Endothelial cell of umbilical vein (primary cell): ENCODE measurements around the gene ZFYVE28. TPM values are rescaled to one million over a fixed set of nuclear protein-coding genes. Genes with fewer than 3 reads are reported as not detected.

Source experiments
- BruUV-seq: library from RNA; stranded (reverse); fragments of 400-500 nt; replicated peaks from 2 replicates; lab custom pipeline; 2021; lab: Mats Ljungman, UMichigan
- CTCF ChIA-PET: fragments of 300-600, 350-600 bp; sonication (Branson Sonifier 250); formaldehyde crosslinking; loops from one replicate; lab custom pipeline; 2021; ENCODE audit warnings: antibody characterized with exemption, inconsistent platforms; lab: Charles Lee
- POLR2A ChIA-PET: fragments of 300-600, 350-600 bp; sonication (Branson Sonifier 250); formaldehyde crosslinking; loops from one replicate; lab custom pipeline; 2021; ENCODE audit warnings: antibody characterized with exemption, inconsistent platforms; lab: Charles Lee
- DNase-seq: peaks from one replicate; pipeline ENCODE4 v3.0.0-alpha.2; 2011; ENCODE audit warnings: low read depth, low spot score
- FAIRE-seq: peaks from 2 replicates; lab custom pipeline; 2011; peaks lifted over from hg19 to GRCh38; lab: Jason Lieb, UNC
- H2AFZ ChIP-seq: 2 replicates; pipeline ENCODE4 v1.6.0; 2012; ENCODE audit warnings: low read depth, low read length, control low read depth, inconsistent platforms
- H3K27ac ChIP-seq: 2 replicates; pipeline ENCODE4 v1.5.1; 2011; ENCODE audit warnings: low read depth, mild to moderate bottlenecking, control low read depth, low read length, moderate library complexity; ENCODE audit not compliant: insufficient read depth
- H3K27me3 ChIP-seq, 2 experiments: 2 replicates each; pipeline versions ENCODE4 v1.6.0 to v1.6.1; 2011; ENCODE audit warnings: low read length in 2 of 2, mixed read lengths in 1 of 2; ENCODE audit not compliant: control insufficient read depth in 2 of 2, insufficient read depth in 2 of 2
- H3K36me3 ChIP-seq, 2 experiments: 2 replicates in 1 of 2; 3 replicates in 1 of 2; pipeline ENCODE4 v1.5.1; 2011; ENCODE audit warnings: low read length in 2 of 2, mild to moderate bottlenecking in 1 of 2, moderate library complexity in 1 of 2; ENCODE audit not compliant: control insufficient read depth in 2 of 2, insufficient read depth in 2 of 2; ENCODE audit errors: extremely low read depth in 1 of 2
- H3K4me1 ChIP-seq: 3 replicates; pipeline ENCODE4 v1.5.1; 2011; ENCODE audit warnings: mild to moderate bottlenecking, low read length; ENCODE audit not compliant: control insufficient read depth, insufficient read depth; ENCODE audit errors: extremely low read depth
- H3K4me2 ChIP-seq: 2 replicates; pipeline ENCODE4 v1.6.1; 2011; ENCODE audit warnings: low read length, control low read depth, mixed read lengths; ENCODE audit not compliant: insufficient read depth
- H3K4me3 ChIP-seq, 3 experiments: fragments of 200-600 bp in 1 of 3; sonication (generic), shearing (Covaris generic) in 1 of 3; replicated peaks in 1 of 3; 2 replicates each; pipeline ENCODE4 v1.5.1; 2011 to 2016; ENCODE audit warnings: control low read depth in 3 of 3, low read length in 3 of 3, mild to moderate bottlenecking in 2 of 3, inconsistent platforms in 1 of 3, low read depth in 1 of 3, moderate library complexity in 1 of 3; ENCODE audit not compliant: insufficient read depth in 1 of 3
- H3K79me2 ChIP-seq: 2 replicates; pipeline ENCODE4 v1.6.0; 2012; ENCODE audit warnings: low read length, inconsistent platforms; ENCODE audit not compliant: control insufficient read depth, insufficient read depth
- H3K9ac ChIP-seq: replicated peaks from 2 replicates; pipeline ENCODE3; 2011; ENCODE audit warnings: low read length, control low read depth; ENCODE audit not compliant: insufficient read depth; ENCODE audit errors: extremely low read depth
- H3K9me1 ChIP-seq: replicated peaks from 3 replicates; pipeline ENCODE4 v1.6.0; 2011; ENCODE audit warnings: mild to moderate bottlenecking, low read length; ENCODE audit not compliant: control insufficient read depth, insufficient read depth; ENCODE audit errors: extremely low read depth
- H3K9me3 ChIP-seq: replicated peaks from 2 replicates; pipeline ENCODE4 v1.5.1; 2012; ENCODE audit warnings: low read length, inconsistent platforms; ENCODE audit not compliant: control insufficient read depth, insufficient read depth
- H4K20me1 ChIP-seq: replicated peaks from 2 replicates; pipeline ENCODE3; 2011; ENCODE audit warnings: mild to moderate bottlenecking, low read length; ENCODE audit not compliant: control insufficient read depth, insufficient read depth; ENCODE audit errors: extremely low read depth
- EZH2 ChIP-seq: IDR thresholded peaks from 2 replicates; pipeline ENCODE4 v1.6.1; 2012; ENCODE audit warnings: borderline replicate concordance, low read depth, mild to moderate bottlenecking, moderate library complexity, low read length, inconsistent platforms; ENCODE audit not compliant: severe bottlenecking
- FOS ChIP-seq: IDR thresholded peaks from 2 replicates; pipeline ENCODE4 v1.6.1; 2011; ENCODE audit warnings: mild to moderate bottlenecking, low read length, moderate library complexity, borderline replicate concordance; ENCODE audit not compliant: insufficient read depth
- GATA2 ChIP-seq: IDR thresholded peaks from 2 replicates; pipeline ENCODE4 v1.7.0; 2011; ENCODE audit warnings: low read depth, mild to moderate bottlenecking, moderate library complexity, mixed read lengths, low read length; ENCODE audit not compliant: insufficient read length, insufficient read depth
- JUN ChIP-seq: IDR thresholded peaks from 2 replicates; pipeline ENCODE4 v1.6.1; 2011; ENCODE audit warnings: borderline replicate concordance, low read depth; ENCODE audit not compliant: insufficient read length, insufficient read depth
- MYC ChIP-seq: IDR thresholded peaks from one replicate; pipeline ENCODE4 v1.6.1; 2011; ENCODE audit warnings: mild to moderate bottlenecking, low read depth, low read length
- POLR2A ChIP-seq: IDR thresholded peaks from 2 replicates; pipeline ENCODE4 v1.6.1; 2012; ENCODE audit warnings: low read depth, mild to moderate bottlenecking, control low read depth, low read length
- POLR2AphosphoS5 ChIP-seq: IDR thresholded peaks from 2 replicates; pipeline ENCODE4 v1.6.1; 2012; ENCODE audit warnings: low read depth, mild to moderate bottlenecking, control low read depth, low read length, moderate library complexity; ENCODE audit not compliant: insufficient read depth
- dilution Hi-C: fragments of 300-500 bp; cut with MboI; formaldehyde crosslinking; loops from one replicate; pipeline ENCODE4 v1.15.0; 2019; ENCODE audit warnings: low sequenced_read_pairs; ENCODE audit not compliant: extremely low pct_ligation_motif_present
- intact Hi-C: fragments of 100-400 bp; cut with micrococcal nuclease; formaldehyde crosslinking; loops from one replicate; pipeline ENCODE4 v1.10.0; 2022
- polyA plus RNA-seq, 4 experiments: library from polyadenylated mRNA; depleted of rRNA in 3 of 4; stranded (reverse) in 3 of 4; unstranded in 1 of 4; fragments of >200 nt; gene quantifications; 2 replicates each; pipeline versions ENCODE4 v1.2.1 to v1.2.3, GENCODE V29; 2011 to 2012; ENCODE audit warnings: missing spikeins in 1 of 4
- total RNA-seq: library from RNA; stranded (reverse); gene quantifications from 2 replicates; pipeline ENCODE4 v1.2.3, GENCODE V29; 2021
- TF ChIP-seq, protein P1 (sequence below): IDR thresholded peaks from 2 replicates; pipeline ENCODE4 v1.6.1; 2011; ENCODE audit not compliant: insufficient read depth, insufficient read length
- TF ChIP-seq, protein P2 (sequence below), 2 donors: IDR thresholded peaks; 1 replicate in 1 of 2; 2 replicates in 1 of 2; pipeline ENCODE4 v1.5.1; 2011; ENCODE audit warnings: low read length in 2 of 2, mild to moderate bottlenecking in 2 of 2, moderate library complexity in 2 of 2, control low read depth in 1 of 2, inconsistent platforms in 1 of 2, low read depth in 1 of 2; ENCODE audit not compliant: insufficient read depth in 1 of 2; ENCODE audit errors: extremely low read depth in 1 of 2

Gene ZFYVE28
- total and polyA plus RNA-seq, 2 donors (not counting 3 experiments of a cell fraction or from before 2014, with no cell fraction given) = 5.8 to 7.1 TPM

DNA sequence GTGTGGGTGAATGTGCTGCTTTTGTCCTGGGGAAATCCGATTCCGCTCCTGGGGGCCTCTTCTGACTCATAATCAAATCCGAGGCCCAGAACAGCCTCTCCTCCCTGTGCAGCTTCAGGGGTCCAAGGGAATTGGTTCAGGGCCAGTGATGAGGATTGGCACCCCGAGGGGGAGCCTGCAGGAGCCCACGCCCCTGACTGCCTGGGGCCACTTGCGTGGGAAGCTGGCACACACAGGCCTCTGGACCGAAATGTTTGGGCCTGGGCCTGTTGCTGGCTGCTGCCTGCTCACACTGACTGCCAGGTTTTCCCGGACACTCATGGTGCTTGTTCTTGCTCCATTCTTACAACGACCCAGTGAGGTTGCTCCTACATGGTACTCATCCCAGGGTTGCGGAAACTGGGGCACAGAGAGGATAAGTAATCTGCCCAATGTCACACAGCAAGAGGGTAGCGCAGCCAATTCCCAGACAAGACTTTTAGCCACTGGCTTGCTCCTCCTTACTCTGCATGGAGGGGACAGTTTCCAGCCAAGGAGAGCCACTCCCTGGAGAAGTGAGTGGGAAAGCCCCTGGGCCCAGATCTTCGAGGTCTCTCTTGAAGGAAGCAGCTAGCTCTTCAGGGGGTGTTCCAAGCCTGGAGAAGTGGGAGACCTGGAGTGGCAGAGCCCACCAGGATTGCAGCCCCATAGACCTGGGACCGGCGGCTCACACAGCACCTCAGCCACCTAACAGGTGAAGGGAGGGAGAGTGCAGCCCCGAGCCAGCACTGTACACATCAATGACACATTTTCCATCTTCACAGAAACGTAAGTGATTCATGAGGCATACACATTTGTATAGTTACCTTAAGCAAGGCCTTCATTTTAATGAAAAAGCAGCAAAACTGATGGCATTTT lies 20.6 kb upstream of the ZFYVE28 start:
- Histone ChIP-seq H3K9me1 (no peaks in the 10 kb centered on the region), H3K9ac (no peak overlapping the region), H3K27me3 (no peaks in the 10 kb centered on the region), H3K79me2 (no peaks in the 10 kb centered on the region), H2AFZ (no peak overlapping the region), H3K4me2 (no peak overlapping the region), H3K4me1 (no peaks in the 10 kb centered on the region), H3K27ac (no peak overlapping the region), H3K9me3 (no peaks in the 10 kb centered on the region), H3K36me3 (no peaks in the 10 kb centered on the region), H3K4me3 (no peak overlapping the region), H4K20me1 (no peaks in the 10 kb centered on the region)
- POLR2A ChIA-PET = no interaction called here
- intact Hi-C loops = no loop called here
- no peak for FAIRE-seq
- no TSS peak for BruUV-seq
- TF ChIP-seq, protein P1, sequence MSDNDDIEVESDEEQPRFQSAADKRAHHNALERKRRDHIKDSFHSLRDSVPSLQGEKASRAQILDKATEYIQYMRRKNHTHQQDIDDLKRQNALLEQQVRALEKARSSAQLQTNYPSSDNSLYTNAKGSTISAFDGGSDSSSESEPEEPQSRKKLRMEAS = no peak
- TF ChIP-seq MYC (no peak), GATA2 (no peak), EZH2 (no peak), POLR2AphosphoS5 (no peak), POLR2A (no peak), JUN (no peak), FOS (no peak)
- TF ChIP-seq, protein P2, sequence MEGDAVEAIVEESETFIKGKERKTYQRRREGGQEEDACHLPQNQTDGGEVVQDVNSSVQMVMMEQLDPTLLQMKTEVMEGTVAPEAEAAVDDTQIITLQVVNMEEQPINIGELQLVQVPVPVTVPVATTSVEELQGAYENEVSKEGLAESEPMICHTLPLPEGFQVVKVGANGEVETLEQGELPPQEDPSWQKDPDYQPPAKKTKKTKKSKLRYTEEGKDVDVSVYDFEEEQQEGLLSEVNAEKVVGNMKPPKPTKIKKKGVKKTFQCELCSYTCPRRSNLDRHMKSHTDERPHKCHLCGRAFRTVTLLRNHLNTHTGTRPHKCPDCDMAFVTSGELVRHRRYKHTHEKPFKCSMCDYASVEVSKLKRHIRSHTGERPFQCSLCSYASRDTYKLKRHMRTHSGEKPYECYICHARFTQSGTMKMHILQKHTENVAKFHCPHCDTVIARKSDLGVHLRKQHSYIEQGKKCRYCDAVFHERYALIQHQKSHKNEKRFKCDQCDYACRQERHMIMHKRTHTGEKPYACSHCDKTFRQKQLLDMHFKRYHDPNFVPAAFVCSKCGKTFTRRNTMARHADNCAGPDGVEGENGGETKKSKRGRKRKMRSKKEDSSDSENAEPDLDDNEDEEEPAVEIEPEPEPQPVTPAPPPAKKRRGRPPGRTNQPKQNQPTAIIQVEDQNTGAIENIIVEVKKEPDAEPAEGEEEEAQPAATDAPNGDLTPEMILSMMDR (IDR thresholded peaks at IDR 0.05; ENCODE audit: extremely low read depth in 1 of 2, insufficient read depth in 1 of 2, low read depth in 1 of 2, low read length in 2 of 2) = no peak
- dilution Hi-C loops = no loop called here
- CTCF ChIA-PET = interaction anchor here (9.8 kb wide), 1 partner anchor 219 kb away, joined by 149 read pairs; no protein-coding TSS in a partner anchor
- no peak for DNase-seq
